ENCODE results near the gene NPRL2. TPM values are rescaled to one million over a fixed set of nuclear protein-coding genes. Genes with fewer than 3 reads are reported as not detected.

NPRL2 gene
- total RNA-seq, 1 experiment from 2014 or later: 35.4 TPM

GRCh38 chr3:50383750-50384149 is 33.2 kb upstream of the NPRL2 start (continued):
- TF ChIP-seq CTCF (IDR thresholded peaks at IDR 0.05 in 2 of 3, conservative IDR thresholded peaks at IDR 0.05 in 1 of 3; ENCODE audit: borderline replicate concordance in 1 of 3, insufficient read depth in 1 of 3, low read depth in 2 of 3, low read length in 2 of 3): no peak
- TF ChIP-seq EZH2phosphoT487 (IDR thresholded peaks at IDR 0.05; ENCODE audit: borderline replicate concordance): no peak

- no peaks in the 10 kb centered on the region for H3K27me3 ChIP-seq (ENCODE audit: insufficient read depth, low read length)
- RAD21 ChIA-PET (ENCODE audit: low non-redundant PET in 1 of 2, low total read pairs in 2 of 2, uncharacterized antibody in 2 of 2, unreplicated experiment in 2 of 2): no interaction called here
Measured at GRCh38 chr3:50382722-50383121, 32.1 kb upstream of the NPRL2 start.

GRCh38 chr3:50381383-50381782 is 30.8 kb upstream of the NPRL2 start:
- H3K4me3 ChIP-seq (replicated peaks in 1 of 2; ENCODE audit: low read depth in 1 of 2, low read length in 2 of 2): no peak overlapping the region
- DNase-seq (ENCODE audit: low read depth, low spot score) (no peak), ATAC-seq (no peak)
- no peak overlapping the region for H3K27ac ChIP-seq (ENCODE audit: low read depth, low read length)
- no peaks in the 10 kb centered on the region for H3K9me3 ChIP-seq (ENCODE audit: control insufficient read depth in 1 of 2, insufficient read depth in 1 of 2, low read depth in 1 of 2, low read length in 2 of 2)
- no peaks in the 10 kb centered on the region for H4K20me1 ChIP-seq (ENCODE audit: insufficient read depth)
- H3K9me2 ChIP-seq (ENCODE audit: insufficient read depth): no peaks in the 10 kb centered on the region
- H3K4me2 ChIP-seq (ENCODE audit: low read length): no peak overlapping the region
- ChIA-PET RAD21 (ENCODE audit: low non-redundant PET in 1 of 2, low total read pairs in 2 of 2, uncharacterized antibody in 2 of 2, unreplicated experiment in 2 of 2) (no interaction called here), POLR2A (interaction anchor here (0.7 to 1.0 kb wide), 2 partner anchors 40 to 209 kb away, joined by 3 read pairs; partner anchors contain the start of gene RASSF1), CTCF (no interaction called here)
- H2AFZ ChIP-seq (ENCODE audit: low read depth, low read length, poor library complexity, severe bottlenecking): no peak overlapping the region
- no peaks in the 10 kb centered on the region for H3K79me2 ChIP-seq (ENCODE audit: insufficient read depth, low read length)
- no TSS peak for BruUV-seq (replicated peaks)
- no peaks in the 10 kb centered on the region for H3K27me3 ChIP-seq (ENCODE audit: insufficient read depth, low read length)
- intact Hi-C loops (cut with micrococcal nuclease): no loop called here
- H3K9ac ChIP-seq (ENCODE audit: low read length): no peak overlapping the region
- H3K4me1 ChIP-seq (ENCODE audit: control insufficient read depth in 1 of 2, insufficient read depth in 2 of 2, low read length in 2 of 2): no peaks in the 10 kb centered on the region
- H3K36me3 ChIP-seq (ENCODE audit: control insufficient read depth in 1 of 2, insufficient read depth in 2 of 2, low read length in 2 of 2): no peaks in the 10 kb centered on the region
- TF ChIP-seq ZFX (IDR thresholded peaks at IDR 0.05) (no peak), JUND (IDR thresholded peaks at IDR 0.05) (no peak), EZH2 (IDR thresholded peaks at IDR 0.05) (no peak), SIN3A (IDR thresholded peaks at IDR 0.05; ENCODE audit: low read depth) (no peak), CBX3 (IDR thresholded peaks at IDR 0.05; ENCODE audit: low read depth) (no peak), CTCF (IDR thresholded peaks at IDR 0.05 in 2 of 3, conservative IDR thresholded peaks at IDR 0.05 in 1 of 3; ENCODE audit: borderline replicate concordance in 1 of 3, insufficient read depth in 1 of 3, low read depth in 2 of 3, low read length in 2 of 3) (no peak), ATF3 (IDR thresholded peaks at IDR 0.05) (no peak), EGR1 (IDR thresholded peaks at IDR 0.05; ENCODE audit: low read depth) (no peak)

More at GRCh38 chr3:50382722-50383121, 32.1 kb upstream of the NPRL2 start:
- ATAC-seq: no peak
- no peak overlapping the region for H2AFZ ChIP-seq (ENCODE audit: low read depth, low read length, poor library complexity, severe bottlenecking)
- H4K20me1 ChIP-seq (ENCODE audit: insufficient read depth): no peaks in the 10 kb centered on the region
- ChIA-PET CTCF (no interaction called here), POLR2A (no interaction called here)
- no peaks in the 10 kb centered on the region for H3K9me2 ChIP-seq (ENCODE audit: insufficient read depth)
- no peak for DNase-seq (ENCODE audit: low read depth, low spot score)
- H3K9ac ChIP-seq (ENCODE audit: low read length): no peak overlapping the region
- TF ChIP-seq EGR1 (IDR thresholded peaks at IDR 0.05; ENCODE audit: low read depth): no peak
- no peak for TF ChIP-seq RAD21 (IDR thresholded peaks at IDR 0.05; ENCODE audit: low read depth)
- no peak for TF ChIP-seq POLR2A (IDR thresholded peaks at IDR 0.05; ENCODE audit: borderline replicate concordance, extremely low read depth, insufficient read depth, insufficient read length)
- TF ChIP-seq TCF7L2 (IDR thresholded peaks at IDR 0.05; ENCODE audit: borderline replicate concordance, extremely low read depth, insufficient read depth, insufficient read length): no peak
- no peak for TF ChIP-seq CEBPB (IDR thresholded peaks at IDR 0.05; ENCODE audit: low read depth)
- H3K36me3 ChIP-seq (ENCODE audit: control insufficient read depth in 1 of 2, insufficient read depth in 2 of 2, low read length in 2 of 2): no peaks in the 10 kb centered on the region
- no peak overlapping the region for H3K27ac ChIP-seq (ENCODE audit: low read depth, low read length)
- no peak overlapping the region for H3K4me2 ChIP-seq (ENCODE audit: low read length)
- H3K4me1 ChIP-seq (ENCODE audit: control insufficient read depth in 1 of 2, insufficient read depth in 2 of 2, low read length in 2 of 2): no peaks in the 10 kb centered on the region
- H3K4me3 ChIP-seq (replicated peaks in 1 of 2; ENCODE audit: low read depth in 1 of 2, low read length in 2 of 2): no peak overlapping the region
- no peaks in the 10 kb centered on the region for H3K79me2 ChIP-seq (ENCODE audit: insufficient read depth, low read length)
- H3K9me3 ChIP-seq (ENCODE audit: control insufficient read depth in 1 of 2, insufficient read depth in 1 of 2, low read depth in 1 of 2, low read length in 2 of 2): no peaks in the 10 kb centered on the region
- intact Hi-C loops (cut with micrococcal nuclease): no loop called here
- BruUV-seq (replicated peaks): no TSS peak
